ENCODE measurements around the gene KIAA0408.
"Not testable (repeated sequence)": the region's sequence is repeated elsewhere in the genome, so short reads cannot be mapped to it uniquely, and the experiment has no call there.

The KIAA0408 gene

GRCh38 chr6:127415096-127415495 lies 44.1 kb downstream of the KIAA0408 start:
- TF ChIP-seq, protein P1, sequence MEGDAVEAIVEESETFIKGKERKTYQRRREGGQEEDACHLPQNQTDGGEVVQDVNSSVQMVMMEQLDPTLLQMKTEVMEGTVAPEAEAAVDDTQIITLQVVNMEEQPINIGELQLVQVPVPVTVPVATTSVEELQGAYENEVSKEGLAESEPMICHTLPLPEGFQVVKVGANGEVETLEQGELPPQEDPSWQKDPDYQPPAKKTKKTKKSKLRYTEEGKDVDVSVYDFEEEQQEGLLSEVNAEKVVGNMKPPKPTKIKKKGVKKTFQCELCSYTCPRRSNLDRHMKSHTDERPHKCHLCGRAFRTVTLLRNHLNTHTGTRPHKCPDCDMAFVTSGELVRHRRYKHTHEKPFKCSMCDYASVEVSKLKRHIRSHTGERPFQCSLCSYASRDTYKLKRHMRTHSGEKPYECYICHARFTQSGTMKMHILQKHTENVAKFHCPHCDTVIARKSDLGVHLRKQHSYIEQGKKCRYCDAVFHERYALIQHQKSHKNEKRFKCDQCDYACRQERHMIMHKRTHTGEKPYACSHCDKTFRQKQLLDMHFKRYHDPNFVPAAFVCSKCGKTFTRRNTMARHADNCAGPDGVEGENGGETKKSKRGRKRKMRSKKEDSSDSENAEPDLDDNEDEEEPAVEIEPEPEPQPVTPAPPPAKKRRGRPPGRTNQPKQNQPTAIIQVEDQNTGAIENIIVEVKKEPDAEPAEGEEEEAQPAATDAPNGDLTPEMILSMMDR (IDR thresholded peaks at IDR 0.05; ENCODE audit: low read depth, low read length), result no peak
- H3K4me3 ChIP-seq (ENCODE audit: low read depth, low read length), result no peak overlapping the region

DNA sequence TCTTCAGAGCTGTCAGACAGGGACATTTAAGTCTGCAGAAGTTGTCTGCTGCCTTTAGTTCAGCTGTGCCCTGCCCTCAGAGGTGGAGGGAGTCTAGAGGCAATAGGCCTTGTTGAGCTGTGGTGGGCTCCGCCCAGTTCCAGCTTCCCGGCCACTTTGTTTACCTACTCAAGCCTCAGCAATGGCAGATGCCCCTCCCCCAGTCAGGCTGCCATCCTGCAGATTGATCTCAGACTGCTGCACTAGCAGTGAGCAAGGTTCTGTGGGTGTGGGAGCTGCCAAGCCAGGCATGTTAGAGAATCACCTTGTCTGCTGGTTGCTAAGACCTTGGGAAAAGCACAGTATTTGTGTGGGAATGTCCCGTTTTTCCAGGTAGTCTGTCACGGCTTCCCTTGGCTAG lies 46.1 kb downstream of the KIAA0408 start:
- not testable (repeated sequence) for H3K4me3 ChIP-seq (ENCODE audit: low read depth, low read length)

GRCh38 chr6:127412016-127412415 lies 47.2 kb downstream of the KIAA0408 start:
- H3K4me3 ChIP-seq (ENCODE audit: low read depth, low read length), result not testable (repeated sequence)
